ENCODE measurements around the gene NAT10.

NAT10 gene

GRCh38 chr11:34173050-34173449 is 67.6 kb downstream of the NAT10 start:
- in situ Hi-C loops (cut with MboI; ENCODE audit: low pct_unique_long_range_greater_than_20kb, low sequenced_read_pairs, unreplicated experiment), result loop anchor here (10.0 kb wide), 1 partner anchor 182 kb away; the partner anchor contains the start of gene ABTB2
- TF ChIP-seq CTCF (IDR thresholded peaks at IDR 0.05; ENCODE audit: extremely low read depth, insufficient read depth, missing control alignments), result no peak

DNA sequence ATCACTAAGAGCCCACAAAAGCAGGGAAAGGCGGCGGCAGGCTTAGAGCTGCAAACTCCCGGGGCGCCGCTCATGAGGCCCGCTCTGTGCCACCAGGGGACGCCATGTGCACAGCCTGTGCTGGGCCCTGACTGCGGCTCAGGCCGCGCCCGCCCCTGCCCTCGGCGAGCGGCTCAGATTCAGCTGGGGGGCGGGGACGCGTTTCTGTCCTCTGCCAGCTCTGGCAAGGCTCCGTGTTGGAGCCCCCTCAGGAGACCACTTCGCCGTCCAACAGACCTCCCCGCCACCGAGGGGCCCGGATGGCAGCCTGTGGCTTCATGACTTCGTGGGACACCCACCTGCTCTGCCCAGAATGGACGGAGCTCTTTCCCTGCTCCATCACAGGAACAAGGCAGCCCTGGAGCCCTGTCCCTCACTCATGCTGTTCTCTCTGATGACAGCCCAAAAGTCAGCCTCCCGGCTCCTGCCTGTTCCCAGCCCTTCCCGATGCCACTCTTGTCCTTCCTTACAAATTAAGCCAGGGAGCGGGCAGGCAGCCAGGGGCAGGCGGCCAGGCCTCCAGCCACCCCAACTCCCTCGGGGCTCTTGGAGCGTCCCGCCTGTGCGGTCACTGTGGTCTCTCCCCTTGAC is 69.1 kb downstream of the NAT10 start:
- peak; percentile 99 for TF ChIP-seq CTCF (IDR thresholded peaks at IDR 0.05; ENCODE audit: extremely low read depth, insufficient read depth, missing control alignments)
- in situ Hi-C loops (cut with MboI; ENCODE audit: low pct_unique_long_range_greater_than_20kb, low sequenced_read_pairs, unreplicated experiment), result loop anchor here (10.0 to 25.0 kb wide), 2 partner anchors 180 to 288 kb away; partner anchors contain the start of gene ABTB2
- peak; percentile 92 for DNase-seq (ENCODE audit: low spot score)

More at GRCh38 chr11:34173050-34173449, 67.6 kb downstream of the NAT10 start:
- no peak for DNase-seq (ENCODE audit: low spot score)

DNA sequence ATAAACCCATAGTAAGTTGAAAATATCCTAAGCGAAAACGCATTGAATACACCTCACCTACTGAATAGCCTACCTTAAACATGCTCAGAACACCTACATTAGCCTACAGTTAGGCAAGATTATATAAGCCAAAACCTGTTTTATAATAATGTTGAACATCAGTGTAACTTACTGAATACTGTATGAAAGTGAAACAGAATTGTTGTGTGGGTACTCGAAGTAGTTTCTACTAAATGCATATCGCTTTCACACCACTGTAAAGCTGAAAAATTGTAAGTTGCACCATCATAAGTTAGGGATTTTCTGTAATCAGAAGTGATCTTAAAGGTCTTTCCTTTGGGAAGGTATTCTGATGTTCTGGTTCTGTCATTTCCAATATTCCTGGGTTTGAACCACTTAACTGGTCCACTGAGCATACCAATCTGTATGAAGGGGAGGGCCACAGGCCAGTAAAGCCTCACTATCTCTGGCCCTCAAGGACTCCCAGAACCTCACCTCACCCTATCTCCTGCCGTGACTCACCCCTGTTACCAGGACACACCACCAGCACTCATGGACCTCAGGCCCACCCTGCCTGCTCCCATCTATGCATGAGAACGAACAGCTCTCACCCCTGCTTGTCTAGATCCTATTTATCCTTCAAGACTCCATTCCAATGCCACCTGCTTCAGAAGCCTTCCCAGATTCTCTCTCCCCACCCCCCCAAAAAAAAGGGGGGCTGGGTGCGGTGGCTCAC is 70.0 kb downstream of the NAT10 start:
- no peak for DNase-seq (ENCODE audit: low spot score)
- in situ Hi-C loops (cut with MboI; ENCODE audit: low pct_unique_long_range_greater_than_20kb, low sequenced_read_pairs, unreplicated experiment), result loop anchor here (10.0 to 25.0 kb wide), 2 partner anchors 179 to 287 kb away; partner anchors contain the start of gene ABTB2
- no peak for TF ChIP-seq CTCF (IDR thresholded peaks at IDR 0.05; ENCODE audit: extremely low read depth, insufficient read depth, missing control alignments)

GRCh38 chr11:34176751-34177209 is 71.4 kb downstream of the NAT10 start:
- no peak for TF ChIP-seq CTCF (IDR thresholded peaks at IDR 0.05; ENCODE audit: extremely low read depth, insufficient read depth, missing control alignments)
- in situ Hi-C loops (cut with MboI; ENCODE audit: low pct_unique_long_range_greater_than_20kb, low sequenced_read_pairs, unreplicated experiment), result loop anchor here (10.0 to 25.0 kb wide), 2 partner anchors 178 to 286 kb away; partner anchors contain the start of gene ABTB2
- no peak for DNase-seq (ENCODE audit: low spot score)

DNA sequence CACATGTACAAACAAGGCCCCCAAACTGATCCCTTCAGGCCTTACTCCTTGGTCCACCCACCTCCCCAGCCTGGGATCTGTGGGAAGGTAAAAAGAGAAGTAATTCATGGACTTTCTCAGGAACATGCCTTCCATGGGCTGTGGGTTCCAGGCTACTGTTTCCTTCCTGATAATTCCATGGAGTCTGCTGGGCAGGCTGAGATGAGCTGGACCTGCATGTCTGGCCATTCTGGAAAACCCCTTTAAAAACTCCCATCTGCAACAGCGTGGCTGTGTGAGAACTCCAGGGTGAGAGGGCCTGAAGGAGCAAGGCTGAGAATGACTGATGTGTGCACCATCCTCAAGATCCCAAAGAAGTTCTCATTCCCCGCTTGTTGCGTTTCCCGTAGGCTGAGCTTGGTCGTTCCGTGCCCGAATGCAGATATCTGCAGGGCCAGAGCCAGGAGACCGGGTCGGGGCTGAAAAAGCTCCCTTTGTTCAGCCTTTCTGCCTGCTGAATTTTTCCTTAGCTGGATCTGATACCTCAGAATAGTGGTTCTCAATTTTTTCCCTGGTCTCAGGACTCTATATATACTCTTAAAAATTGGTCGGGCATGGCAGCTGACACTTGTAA is 72.9 kb downstream of the NAT10 start:
- DNase-seq (ENCODE audit: low spot score), result no peak
- no peak for TF ChIP-seq CTCF (IDR thresholded peaks at IDR 0.05; ENCODE audit: extremely low read depth, insufficient read depth, missing control alignments)
- in situ Hi-C loops (cut with MboI; ENCODE audit: low pct_unique_long_range_greater_than_20kb, low sequenced_read_pairs, unreplicated experiment), result loop anchor here (10.0 to 25.0 kb wide), 2 partner anchors 176 to 284 kb away; partner anchors contain the start of gene ABTB2

DNA sequence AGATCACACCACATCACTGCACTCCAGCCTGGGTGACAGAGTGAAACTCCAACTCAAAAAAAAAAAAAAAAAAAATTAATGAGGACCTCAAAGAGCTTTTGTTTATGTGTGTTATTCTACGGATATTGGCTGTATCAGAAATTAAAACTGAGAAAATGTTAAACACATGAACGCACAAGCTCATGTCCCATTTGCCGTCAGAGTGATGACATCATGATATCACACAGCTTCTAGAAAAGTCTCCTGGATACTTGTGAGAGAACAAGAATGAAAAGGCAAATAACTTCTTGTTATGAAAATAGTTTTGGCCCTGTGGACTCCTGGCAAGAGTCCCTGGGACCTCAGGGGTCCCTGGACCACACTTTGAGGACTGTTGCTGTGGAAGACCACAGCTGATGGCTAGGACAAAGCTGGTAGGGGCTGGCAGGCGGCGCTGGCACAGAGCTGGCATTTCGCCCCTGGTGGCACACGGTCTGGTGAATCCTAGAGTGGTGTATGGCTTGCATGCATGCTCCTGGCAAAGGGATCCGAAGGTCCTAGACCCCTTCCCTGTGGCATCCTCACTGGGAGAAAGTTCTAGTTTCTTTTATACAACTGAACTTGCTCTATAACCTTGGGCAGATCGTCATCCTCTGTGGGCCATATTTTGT is 73.7 kb downstream of the NAT10 start:
- in situ Hi-C loops (cut with MboI; ENCODE audit: low pct_unique_long_range_greater_than_20kb, low sequenced_read_pairs, unreplicated experiment), result loop anchor here (10.0 to 25.0 kb wide), 2 partner anchors 176 to 283 kb away; partner anchors contain the start of gene ABTB2
- no peak for DNase-seq (ENCODE audit: low spot score)
- no peak for TF ChIP-seq CTCF (IDR thresholded peaks at IDR 0.05; ENCODE audit: extremely low read depth, insufficient read depth, missing control alignments)

Measured in GM13977 (cell line).